Esophagus muscularis mucosa (tissue), 4 donors: ENCODE measurements around the gene GRAMD2A. TPM values are rescaled to one million over a fixed set of nuclear protein-coding genes. Genes with fewer than 3 reads are reported as not detected.

Experiments
- DNase-seq: peaks from one replicate; pipeline ENCODE4 v3.0.0-alpha.2; 2017; ENCODE audit errors: extremely low spot score
- H3K27ac ChIP-seq, 4 donors: fragments of 200-600 bp; sonication (generic); replicated peaks in 1 of 4; 1 replicate in 3 of 4; 2 replicates in 1 of 4; pipeline ENCODE4 v1.5.1; 2016 to 2019; ENCODE audit warnings: mild to moderate bottlenecking in 1 of 4
- H3K27me3 ChIP-seq, 4 donors: fragments of 200-600 bp; sonication (generic); one replicate each; pipeline versions ENCODE4 v1.5.1 to v1.6.0; 2016 to 2019
- H3K36me3 ChIP-seq, 4 donors: fragments of 200-600 bp; sonication (generic); one replicate each; pipeline ENCODE4 v1.5.1; 2016 to 2019
- H3K4me1 ChIP-seq, 4 donors: fragments of 200-600 bp; sonication (generic); one replicate each; pipeline ENCODE4 v1.5.1; 2016 to 2019
- H3K4me3 ChIP-seq, 4 donors: fragments of 200-600 bp; sonication (generic); 1 replicate in 2 of 4; 2 replicates in 2 of 4; pipeline ENCODE4 v1.5.1; 2016 to 2019; ENCODE audit warnings: mild to moderate bottlenecking in 4 of 4, moderate library complexity in 1 of 4
- H3K9me3 ChIP-seq, 4 donors: fragments of 200-600 bp; sonication (generic); 1 replicate in 3 of 4; 2 replicates in 1 of 4; pipeline ENCODE4 v1.5.1; 2016 to 2019
- CTCF ChIP-seq, 3 experiments: fragments of 200-600 bp in 2 of 3; fragments of 450-650 bp in 1 of 3; sonication (generic) in 2 of 3; IDR thresholded peaks; one replicate each; pipeline ENCODE4 v1.5.1; 2017 to 2019; ENCODE audit warnings: antibody characterized with exemption in 3 of 3, mild to moderate bottlenecking in 2 of 3, moderate library complexity in 1 of 3
- EP300 ChIP-seq: sonication (generic); formaldehyde crosslinking; IDR thresholded peaks from one replicate; pipeline ENCODE4 v1.6.1; 2017; ENCODE audit warnings: antibody characterized with exemption
- POLR2A ChIP-seq: fragments of 450-650 bp; IDR thresholded peaks from one replicate; pipeline ENCODE4 v1.6.1; 2017; ENCODE audit warnings: antibody characterized with exemption, moderate library complexity, mild to moderate bottlenecking, low read depth
- POLR2AphosphoS5 ChIP-seq, 2 donors: sonication (generic); formaldehyde crosslinking; IDR thresholded peaks; one replicate each; pipeline ENCODE4 v1.6.1; 2017; ENCODE audit warnings: antibody characterized with exemption in 2 of 2
- WGBS: methylation state at CpG from one replicate; pipeline ENCODE4 v1.1.5; 2018; 5-methylcytosine and 5-hydroxymethylcytosine counted together
- intact Hi-C: fragments of 100-400 bp; cut with DNase I; formaldehyde crosslinking; loops from one replicate; pipeline ENCODE4 v1.15.1; 2023
- total RNA-seq, 4 donors: library from RNA; depleted of rRNA; stranded (reverse); fragments of >200 nt; gene quantifications; one replicate each; pipeline versions ENCODE4 v1.1.0 to v1.2.1, GENCODE V29; 2016

The GRAMD2A gene
- total RNA-seq, 4 donors from 2014 or later, result 0.33 to 2.5 (median 0.75) TPM

- no peak for TF ChIP-seq POLR2AphosphoS5 (IDR thresholded peaks at IDR 0.05)
- no peak for DNase-seq
- Histone ChIP-seq H3K4me3 (no peak overlapping the region), H3K27me3 (peaks cover 0 to 19% (median 0%) of the 10 kb centered on the region in 4 donors), H3K36me3 (peaks cover 13 to 18% (median 16%) of the 10 kb centered on the region in 4 donors), H3K27ac (no peak overlapping the region), H3K9me3 (no peaks in the 10 kb centered on the region), H3K4me1 (peaks cover 13 to 28% (median 21%) of the 10 kb centered on the region in 4 donors)
- WGBS, result 66% methylated on average over 6 of the region's 6 CpGs
- intact Hi-C loops, result loop anchor here (5.0 kb wide), 1 partner anchor 37 kb away; the partner anchor contains the start of gene PKM
These were observed 2.5 kb downstream of the GRAMD2A start for GRCh38 chr15:72195101-72195511.

- Histone ChIP-seq H3K4me3 (no peak overlapping the region), H3K36me3 (peaks cover 2 to 7% (median 5%) of the 10 kb centered on the region in 4 donors), H3K4me1 (peaks cover 5 to 21% (median 17%) of the 10 kb centered on the region in 4 donors), H3K27ac (no peak overlapping the region), H3K27me3 (peaks cover 0 to 19% (median 0%) of the 10 kb centered on the region in 4 donors), H3K9me3 (no peaks in the 10 kb centered on the region)
- TF ChIP-seq POLR2A (no peak), EP300 (no peak), CTCF (IDR thresholded peaks at IDR 0.05) (no peak), POLR2AphosphoS5 (IDR thresholded peaks at IDR 0.05) (no peak)
- DNase-seq, result no peak
- intact Hi-C loops, result no loop called here
- 83% methylated on average over 8 of the region's 8 CpGs for WGBS
These were observed 3.7 kb downstream of the GRAMD2A start for GRCh38 chr15:72193836-72194396.

- DNase-seq, result no peak
- no peaks in the 10 kb centered on the region for H3K9me3 ChIP-seq
- peaks cover 5 to 10% (median 9%) of the 10 kb centered on the region in 4 donors for H3K4me1 ChIP-seq
- H3K36me3 ChIP-seq, result no peaks in the 10 kb centered on the region
- intact Hi-C loops, result no loop called here
- H3K27me3 ChIP-seq, result peaks cover 0 to 22% (median 2%) of the 10 kb centered on the region in 4 donors
- H3K27ac ChIP-seq, result no peak overlapping the region
- TF ChIP-seq EP300 (no peak), POLR2AphosphoS5 (IDR thresholded peaks at IDR 0.05) (no peak), CTCF (IDR thresholded peaks at IDR 0.05) (no peak), POLR2A (no peak)
- 91% methylated on average over 3 of the region's 3 CpGs for WGBS
- H3K4me3 ChIP-seq, result no peak overlapping the region
These were observed 5.2 kb downstream of the GRAMD2A start for GRCh38 chr15:72192416-72192815.

- 92% methylated on average over 2 of the region's 2 CpGs for WGBS
- intact Hi-C loops, result no loop called here
- no peak overlapping the region for H3K27ac ChIP-seq
These were observed 8.2 kb downstream of the GRAMD2A start for GRCh38 chr15:72189250-72189902.

More at GRCh38 chr15:72189250-72189902, 8.2 kb downstream of the GRAMD2A start:
- no peaks in the 10 kb centered on the region for H3K36me3 ChIP-seq
- H3K27me3 ChIP-seq, result peaks cover 0 to 11% (median 2%) of the 10 kb centered on the region in 4 donors
- DNase-seq, result no peak
- H3K4me3 ChIP-seq, result no peak overlapping the region
- TF ChIP-seq POLR2A (no peak), POLR2AphosphoS5 (IDR thresholded peaks at IDR 0.05) (no peak), CTCF (IDR thresholded peaks at IDR 0.05) (no peak), EP300 (no peak)
- H3K4me1 ChIP-seq, result peaks cover 1 to 3% (median 3%) of the 10 kb centered on the region in 4 donors
- no peaks in the 10 kb centered on the region for H3K9me3 ChIP-seq
